ENCODE measurements around the gene TMOD4. TPM values are rescaled to one million over a fixed set of nuclear protein-coding genes. Genes with fewer than 3 reads are reported as not detected.
A peak's percentile ranks its signal among the peaks of the same experiment; 100 is the strongest.

TMOD4 gene
- polyA plus RNA-seq, 4 donors: 0.75 to 1.5 (median 1.2) TPM

GRCh38 chr1:151143986-151144385 is 31.8 kb downstream of the TMOD4 start:
- no peak for DNase-seq (ENCODE audit: low read depth in 4 of 4, low spot score in 2 of 4)

- DNase-seq (ENCODE audit: low read depth in 4 of 4, low spot score in 2 of 4): no peak
Measured at GRCh38 chr1:151143057-151143435, 32.7 kb downstream of the TMOD4 start.

DNA sequence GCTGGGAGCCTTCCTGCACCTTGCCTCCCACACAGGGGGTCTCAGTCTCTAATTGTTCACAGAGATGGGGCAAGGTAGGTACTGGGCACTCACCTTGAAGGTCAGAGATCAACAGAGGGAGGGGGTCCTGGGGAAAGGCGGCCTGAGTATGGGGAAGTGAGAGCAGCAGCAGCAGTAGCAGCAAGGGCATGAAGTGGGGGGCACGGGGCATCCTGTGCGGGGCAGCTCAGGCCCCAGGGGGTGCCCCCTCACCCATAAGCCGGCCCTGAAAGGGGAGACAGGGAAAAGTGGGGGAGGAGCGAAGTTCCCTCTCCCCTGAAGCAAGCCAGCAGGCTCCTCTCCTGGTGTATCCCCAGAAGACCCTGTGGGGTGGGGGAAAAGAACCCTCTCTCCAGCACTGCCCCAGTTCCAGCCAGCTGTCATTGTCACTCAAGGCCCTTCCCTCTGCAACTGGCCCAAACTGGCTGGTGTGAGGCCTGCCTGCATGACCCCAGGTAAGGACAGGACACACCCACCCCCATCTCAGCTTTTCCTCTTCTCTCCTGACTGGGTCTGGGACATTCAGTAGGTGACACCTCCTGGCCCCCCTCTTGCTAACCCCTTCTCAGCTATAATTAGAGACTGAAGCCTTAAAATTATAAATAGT is 33.2 kb downstream of the TMOD4 start:
- DNase-seq (ENCODE audit: low read depth in 4 of 4, low spot score in 2 of 4): no peak

DNA sequence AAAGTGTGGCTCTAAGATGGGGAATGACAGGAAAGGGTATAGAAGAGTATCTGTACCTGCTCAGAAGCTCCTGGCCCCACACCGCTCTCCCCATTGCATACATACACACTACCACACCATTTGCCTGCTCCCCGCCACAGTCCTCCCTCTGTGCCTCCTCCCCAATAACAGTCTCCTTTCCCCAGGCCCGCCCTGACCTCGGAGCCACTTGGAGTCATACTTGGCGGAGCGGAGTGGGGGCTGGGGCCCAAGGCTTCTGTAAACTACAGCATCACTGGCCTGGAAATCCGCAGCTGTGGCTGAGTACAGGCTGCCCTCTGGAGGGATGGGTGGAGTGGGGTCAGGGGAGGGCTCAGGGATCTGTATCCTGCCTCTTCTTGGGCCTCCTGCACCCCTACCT is 38.0 kb downstream of the TMOD4 start:
- DNase-seq (ENCODE audit: low read depth in 4 of 4, low spot score in 2 of 4): no peak

- no peak for DNase-seq (ENCODE audit: low read depth in 4 of 4, low spot score in 2 of 4)
Measured at GRCh38 chr1:151135433-151136385, 40.1 kb downstream of the TMOD4 start.

DNA sequence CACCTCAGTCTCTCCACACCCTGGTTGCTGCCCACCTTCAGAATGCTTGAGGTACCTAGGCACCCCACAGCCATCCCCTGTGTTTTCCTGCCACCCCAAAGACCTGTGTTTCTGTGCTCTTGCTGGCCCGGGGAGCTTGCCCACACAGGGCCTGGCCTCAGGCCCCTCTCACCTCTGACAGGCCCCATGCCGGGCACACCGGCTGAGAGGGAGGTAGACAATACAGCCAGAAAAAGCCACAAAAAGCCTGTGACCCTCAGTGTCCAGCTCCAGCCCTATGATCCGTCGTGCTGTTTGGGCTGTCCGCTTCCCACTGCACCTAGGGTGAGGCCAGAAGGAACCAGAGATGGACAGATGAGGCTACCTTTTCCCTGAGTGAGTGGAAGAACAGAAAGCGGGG is 40.8 kb downstream of the TMOD4 start:
- DNase-seq (ENCODE audit: low read depth in 4 of 4, low spot score in 2 of 4): no peak

GRCh38 chr1:151134396-151134795 is 41.4 kb downstream of the TMOD4 start:
- DNase-seq (ENCODE audit: low read depth in 4 of 4, low spot score in 2 of 4): no peak

GRCh38 chr1:151133018-151133806 is 42.6 kb downstream of the TMOD4 start:
- no peak for DNase-seq (ENCODE audit: low read depth in 4 of 4, low spot score in 2 of 4)

GRCh38 chr1:151132335-151133017 is 43.3 kb downstream of the TMOD4 start:
- no peak for DNase-seq (ENCODE audit: low read depth in 4 of 4, low spot score in 2 of 4)

DNA sequence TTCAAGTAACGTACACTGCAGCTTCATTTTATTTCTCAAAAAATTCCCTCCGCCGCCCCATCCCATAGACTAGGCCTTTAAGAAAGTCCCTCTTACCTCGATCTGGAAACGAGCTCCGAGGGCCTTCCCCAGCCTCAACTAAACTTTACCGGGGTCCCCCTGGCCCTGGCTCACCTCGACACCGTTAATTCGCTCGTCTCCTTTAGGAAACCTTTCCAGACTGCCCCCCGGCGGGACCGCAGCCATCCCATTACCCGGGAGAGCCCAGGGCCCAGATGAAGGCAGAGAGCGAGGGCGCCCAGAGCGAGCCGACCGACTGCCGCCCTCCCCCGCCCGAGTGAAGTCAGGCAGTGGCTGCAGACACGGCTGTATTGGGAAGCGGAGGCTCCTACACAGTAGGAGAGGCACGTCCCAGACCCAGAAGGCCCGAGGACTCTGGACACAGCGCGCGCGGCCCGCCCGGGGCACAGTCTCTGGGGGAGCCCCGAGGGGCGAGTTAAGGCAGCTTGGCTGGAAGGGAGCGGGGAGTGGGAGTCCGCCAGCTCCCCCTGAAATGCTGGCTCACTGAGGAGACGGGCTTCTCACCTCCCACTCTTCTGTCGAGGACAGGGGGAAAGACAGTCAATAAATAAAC is 44.0 kb downstream of the TMOD4 start:
- peak in 2 of 4 donors; percentile 25 to 42 for DNase-seq (ENCODE audit: low read depth in 4 of 4, low spot score in 2 of 4)

- DNase-seq (ENCODE audit: low read depth in 4 of 4, low spot score in 2 of 4): peak in 3 of 4 donors; percentile 86 to 92 (median 87)
Measured at GRCh38 chr1:151130987-151131586, 44.7 kb downstream of the TMOD4 start.

DNA sequence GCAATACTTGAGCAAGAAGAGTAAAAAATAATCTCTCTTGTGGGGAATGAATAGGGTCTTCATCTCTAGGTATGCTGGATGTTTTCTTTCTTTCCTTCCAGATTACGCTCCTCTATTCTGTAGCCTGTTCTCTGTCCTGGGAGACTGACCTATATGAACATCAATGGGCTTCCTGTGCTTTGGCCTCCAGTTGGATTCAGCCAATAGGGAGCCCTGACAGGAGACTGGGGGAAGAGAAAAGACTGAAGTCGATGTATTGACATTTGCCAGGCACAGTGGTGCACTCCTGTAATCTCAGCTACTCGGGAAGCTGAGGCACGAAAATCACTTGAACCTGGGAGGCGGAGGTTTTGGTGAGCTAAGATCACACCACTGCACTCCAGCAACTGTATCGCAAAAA is 47.0 kb downstream of the TMOD4 start:
- no peak for DNase-seq (ENCODE audit: low read depth in 4 of 4, low spot score in 2 of 4)

GRCh38 chr1:151124763-151125403 is 50.9 kb downstream of the TMOD4 start:
- no peak for DNase-seq (ENCODE audit: low read depth in 4 of 4, low spot score in 2 of 4)

Other genes with a start within 250 kb of the TMOD4 start
- 10 to 100 TPM; 57.6 to 94.5 (median 80.2) TPM for gene SETDB1, start 249.6 kb downstream of the TMOD4 start, polyA plus RNA-seq (ENCODE audit: insufficient read length in 4 of 4)
- gene CERS2, start 201.1 kb downstream of the TMOD4 start, polyA plus RNA-seq (ENCODE audit: insufficient read length in 4 of 4): 100 to 1,000 TPM; 275 to 297 (median 293) TPM
- 10 to 100 TPM; 12.3 to 18.6 (median 15.7) TPM for gene ANXA9, start 193.7 kb downstream of the TMOD4 start, polyA plus RNA-seq (ENCODE audit: insufficient read length in 4 of 4)
- 10 to 100 TPM; 38.1 to 59.4 (median 46.7) TPM for gene MINDY1, start 169.1 kb downstream of the TMOD4 start, polyA plus RNA-seq (ENCODE audit: insufficient read length in 4 of 4)
- gene PRUNE1, start 167.5 kb downstream of the TMOD4 start, polyA plus RNA-seq (ENCODE audit: insufficient read length in 4 of 4): 10 to 100 TPM; 40.6 to 47.9 (median 43.7) TPM
- 1 to 10 TPM; 1.3 to 5.2 (median 2.7) TPM for gene BNIPL, start 139.4 kb downstream of the TMOD4 start, polyA plus RNA-seq (ENCODE audit: insufficient read length in 4 of 4)
- gene C1orf56, start 128.2 kb downstream of the TMOD4 start, polyA plus RNA-seq (ENCODE audit: insufficient read length in 4 of 4): 10 to 100 TPM in 2 of 4 donors, 1 to 10 TPM in 2; 9.0 to 14.8 (median 10.2) TPM
- 10 to 100 TPM; 60.1 to 86.6 (median 80.3) TPM for gene CDC42SE1, start 116.4 kb downstream of the TMOD4 start, polyA plus RNA-seq (ENCODE audit: insufficient read length in 4 of 4)
- 10 to 100 TPM; 24.0 to 26.1 (median 24.6) TPM for gene MLLT11, start 115.6 kb downstream of the TMOD4 start, polyA plus RNA-seq (ENCODE audit: insufficient read length in 4 of 4)
- gene GABPB2, start 105.2 kb downstream of the TMOD4 start, polyA plus RNA-seq (ENCODE audit: insufficient read length in 4 of 4): 10 to 100 TPM in 3 of 4 donors, 1 to 10 TPM in 1; 9.6 to 14.9 (median 11.6) TPM
- gene SEMA6C, start 29.4 kb downstream of the TMOD4 start, polyA plus RNA-seq (ENCODE audit: insufficient read length in 4 of 4): 10 to 100 TPM; 22.4 to 34.6 (median 28.6) TPM
- gene TNFAIP8L2, start 19.3 kb downstream of the TMOD4 start, polyA plus RNA-seq (ENCODE audit: insufficient read length in 4 of 4): 1 to 10 TPM; 1.2 to 2.2 (median 1.3) TPM
- gene LYSMD1, start 10.1 kb downstream of the TMOD4 start, polyA plus RNA-seq (ENCODE audit: insufficient read length in 4 of 4): 10 to 100 TPM; 15.6 to 19.7 (median 16.8) TPM
- 10 to 100 TPM; 35.1 to 42.5 (median 41.1) TPM for gene SCNM1, start 9.8 kb downstream of the TMOD4 start, polyA plus RNA-seq (ENCODE audit: insufficient read length in 4 of 4)
- 10 to 100 TPM; 66.6 to 74.2 (median 71.6) TPM for gene VPS72, start 14.2 kb upstream of the TMOD4 start, polyA plus RNA-seq (ENCODE audit: insufficient read length in 4 of 4)
- gene PIP5K1A, start 22.6 kb upstream of the TMOD4 start, polyA plus RNA-seq (ENCODE audit: insufficient read length in 4 of 4): 10 to 100 TPM; 51.5 to 76.7 (median 70.4) TPM
- 100 to 1,000 TPM; 162 to 171 (median 168) TPM for gene PSMD4, start 78.8 kb upstream of the TMOD4 start, polyA plus RNA-seq (ENCODE audit: insufficient read length in 4 of 4)
- gene ZNF687, start 106.3 kb upstream of the TMOD4 start, polyA plus RNA-seq (ENCODE audit: insufficient read length in 4 of 4): 10 to 100 TPM; 21.6 to 30.0 (median 26.4) TPM
- gene PI4KB, start 151.4 kb upstream of the TMOD4 start, polyA plus RNA-seq (ENCODE audit: insufficient read length in 4 of 4): 10 to 100 TPM; 59.0 to 77.4 (median 67.2) TPM
- 10 to 100 TPM; 43.5 to 49.2 (median 47.0) TPM for gene RFX5, start 171.3 kb upstream of the TMOD4 start, polyA plus RNA-seq (ENCODE audit: insufficient read length in 4 of 4)
- gene SELENBP1, start 196.7 kb upstream of the TMOD4 start, polyA plus RNA-seq (ENCODE audit: insufficient read length in 4 of 4): 10 to 100 TPM; 52.1 to 60.5 (median 52.9) TPM
- 100 to 1,000 TPM; 238 to 292 (median 254) TPM for gene PSMB4, start 223.6 kb upstream of the TMOD4 start, polyA plus RNA-seq (ENCODE audit: insufficient read length in 4 of 4)